Naive thymus-derived CD8-positive, alpha-beta T cell (primary cell): Measurements from ENCODE around the gene ACBD4. TPM values are rescaled to one million over a fixed set of nuclear protein-coding genes. Genes with fewer than 3 reads are reported as not detected.
"Not testable (repeated sequence)": the region's sequence is repeated elsewhere in the genome, so short reads cannot be mapped to it uniquely, and the experiment has no call there.

Source experiments
- ATAC-seq, 2 donors: fragments of 150-1000 bp; cut with Tn5 transposase in 1 of 2; sonication (Bioruptor Pico), chemical (Tn5 transposase) in 1 of 2; 1 replicate in 1 of 2; 2 replicates in 1 of 2; pipeline ENCODE4 v1.10.0; 2021; ENCODE audit warnings: mild to moderate bottlenecking in 2 of 2, moderate library complexity in 2 of 2
- POLR2A ChIA-PET: fragments of 350-600 bp; sonication (Branson Sonifier 250); formaldehyde crosslinking; loops from one replicate; lab custom pipeline; 2021; ENCODE audit warnings: antibody characterized with exemption; lab: Charles Lee
- DNase-seq, 10 donors: peaks; one replicate each; pipeline versions ENCODE4 v3.0.0 to v3.0.0-alpha.2; 2020 to 2022
- H3K27ac Mint-ChIP-seq, 10 donors: one replicate each; pipeline ENCODE4 v1.8.0; 2020 to 2022; ENCODE audit warnings: mild to moderate bottlenecking in 10 of 10, mixed read lengths in 10 of 10, moderate library complexity in 4 of 10, inconsistent platforms in 1 of 10
- H3K27me3 Mint-ChIP-seq, 5 donors: one replicate each; pipeline ENCODE4 v1.8.0; 2021 to 2022; ENCODE audit warnings: mixed read lengths in 5 of 5
- H3K36me3 Mint-ChIP-seq, 3 donors: one replicate each; pipeline ENCODE4 v1.8.0; 2020 to 2022; ENCODE audit warnings: mixed read lengths in 3 of 3, mild to moderate bottlenecking in 2 of 3, inconsistent platforms in 1 of 3
- H3K4me1 Mint-ChIP-seq, 4 donors: one replicate each; pipeline ENCODE4 v1.8.0; 2021 to 2022; ENCODE audit warnings: mixed read lengths in 4 of 4
- H3K4me3 Mint-ChIP-seq, 10 donors: one replicate each; pipeline ENCODE4 v1.8.0; 2020 to 2022; ENCODE audit warnings: mild to moderate bottlenecking in 10 of 10, mixed read lengths in 10 of 10, moderate library complexity in 6 of 10, inconsistent platforms in 1 of 10
- H3K9me3 Mint-ChIP-seq, 9 donors: one replicate each; pipeline ENCODE4 v1.8.0; 2020 to 2022; ENCODE audit warnings: mixed read lengths in 9 of 9, mild to moderate bottlenecking in 3 of 9, inconsistent platforms in 1 of 9, moderate library complexity in 1 of 9
- polyA plus RNA-seq, 3 donors: library from polyadenylated mRNA; unstranded; fragments of 300-500 nt; fragmentation: Illumina TruSeq; gene quantifications; one replicate each; pipeline ENCODE4 v1.2.3, GENCODE V29; 2021
- total RNA-seq, 8 experiments: library from RNA in 2 of 8; stranded (reverse) in 2 of 8; gene quantifications; one replicate each; pipeline ENCODE4 v1.2.3 and lab custom pipeline; 2021 to 2026

The ACBD4 gene
- total and polyA plus RNA-seq, 5 experiments from 2014 or later, result 10.5 to 48.5 (median 17.4) TPM

DNA sequence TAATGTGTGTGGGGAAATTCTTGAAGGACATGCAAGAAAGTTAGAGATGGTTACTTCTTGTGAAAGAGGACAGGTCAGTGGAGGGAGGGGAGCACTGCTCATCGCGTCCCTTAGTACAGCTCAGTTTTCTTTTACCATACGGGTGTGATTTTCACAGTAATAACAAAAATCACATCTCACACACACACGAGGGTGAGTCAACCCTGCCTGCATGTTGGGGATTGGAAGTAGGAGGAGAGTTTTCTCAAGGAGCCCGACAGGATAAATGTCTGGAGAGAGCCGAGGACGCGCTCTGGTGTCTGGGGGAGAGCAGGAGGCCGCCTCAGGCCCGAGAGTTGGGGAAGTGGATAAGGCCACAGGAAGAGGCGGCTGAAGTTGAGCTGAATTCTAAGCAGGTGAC lies 19.6 kb upstream of the ACBD4 start:
- POLR2A ChIA-PET, result no interaction called here
- Mint-ChIP-seq H3K4me1 (peaks cover 0 to 2% (median 0%) of the 10 kb centered on the region in 4 donors), H3K27me3 (no peaks in the 10 kb centered on the region), H3K4me3 (no peak overlapping the region), H3K27ac (no peak overlapping the region), H3K36me3 (no peaks in the 10 kb centered on the region), H3K9me3 (no peaks in the 10 kb centered on the region)
- DNase-seq, result no peak
- no peak for ATAC-seq

DNA sequence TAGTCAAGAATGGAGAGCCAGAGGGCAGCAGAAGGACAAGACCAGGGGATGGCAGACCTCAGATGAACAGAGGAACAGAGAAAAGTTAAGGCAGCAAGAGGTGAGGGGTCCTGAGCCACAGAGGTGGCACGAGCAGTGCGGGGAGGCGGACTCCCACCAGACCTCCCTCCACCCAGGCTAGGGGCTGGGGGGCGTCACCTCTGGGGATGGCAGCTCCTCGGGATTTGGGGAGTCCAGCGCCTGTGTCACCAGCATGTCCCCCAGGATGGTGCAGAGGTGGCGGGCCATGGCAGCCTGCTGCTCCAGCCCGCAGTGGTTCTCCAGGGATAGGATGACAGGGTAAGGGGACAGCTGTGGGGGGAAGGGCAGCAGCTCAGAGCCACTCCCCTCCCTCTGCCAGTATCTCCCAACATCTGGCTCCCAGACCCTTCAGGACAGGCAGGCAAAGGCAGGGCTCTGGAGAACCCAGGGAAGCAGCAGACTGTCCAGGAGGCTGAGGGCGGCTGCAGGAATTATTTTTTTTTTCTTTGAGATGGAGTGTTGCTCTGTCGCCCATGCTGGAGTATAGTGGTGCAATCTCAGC lies 19.0 kb upstream of the ACBD4 start:
- H3K36me3 Mint-ChIP-seq, result no peaks in the 10 kb centered on the region
- ATAC-seq, result no peak
- no peaks in the 10 kb centered on the region for H3K9me3 Mint-ChIP-seq
- POLR2A ChIA-PET, result no interaction called here
- peaks cover 0 to 4% (median 0%) of the 10 kb centered on the region in 5 donors for H3K27me3 Mint-ChIP-seq
- DNase-seq, result no peak
- no peak overlapping the region for H3K4me3 Mint-ChIP-seq
- no peak overlapping the region for H3K27ac Mint-ChIP-seq
- H3K4me1 Mint-ChIP-seq, result peaks cover 0 to 2% (median 0%) of the 10 kb centered on the region in 4 donors

DNA sequence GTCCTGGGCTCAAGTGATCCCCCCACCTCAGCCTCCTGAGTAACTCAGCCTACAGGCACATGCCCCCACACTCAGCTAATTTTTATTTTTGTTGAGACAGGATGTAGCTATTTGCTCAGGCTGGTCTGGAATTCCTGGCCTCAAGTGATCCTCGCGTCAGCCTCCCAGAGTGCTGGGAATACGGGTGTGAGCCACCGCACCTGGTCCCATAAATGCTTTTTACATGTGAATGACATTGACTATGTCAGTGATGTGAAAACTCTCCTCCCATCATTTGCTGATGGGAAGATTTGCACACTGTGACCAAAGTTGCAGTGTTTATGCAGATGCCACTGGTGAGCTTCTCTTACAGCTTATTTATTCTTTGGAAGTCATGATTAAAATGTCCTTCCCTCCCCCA lies 18.2 kb upstream of the ACBD4 start:
- DNase-seq (no peak), ATAC-seq (no peak)
- Mint-ChIP-seq H3K4me1 (peaks cover 0 to 2% (median 0%) of the 10 kb centered on the region in 4 donors), H3K36me3 (no peaks in the 10 kb centered on the region), H3K4me3 (no peak overlapping the region), H3K27ac (no peak overlapping the region), H3K27me3 (peaks cover 0 to 8% (median 2%) of the 10 kb centered on the region in 5 donors), H3K9me3 (no peaks in the 10 kb centered on the region)
- POLR2A ChIA-PET, result no interaction called here

DNA sequence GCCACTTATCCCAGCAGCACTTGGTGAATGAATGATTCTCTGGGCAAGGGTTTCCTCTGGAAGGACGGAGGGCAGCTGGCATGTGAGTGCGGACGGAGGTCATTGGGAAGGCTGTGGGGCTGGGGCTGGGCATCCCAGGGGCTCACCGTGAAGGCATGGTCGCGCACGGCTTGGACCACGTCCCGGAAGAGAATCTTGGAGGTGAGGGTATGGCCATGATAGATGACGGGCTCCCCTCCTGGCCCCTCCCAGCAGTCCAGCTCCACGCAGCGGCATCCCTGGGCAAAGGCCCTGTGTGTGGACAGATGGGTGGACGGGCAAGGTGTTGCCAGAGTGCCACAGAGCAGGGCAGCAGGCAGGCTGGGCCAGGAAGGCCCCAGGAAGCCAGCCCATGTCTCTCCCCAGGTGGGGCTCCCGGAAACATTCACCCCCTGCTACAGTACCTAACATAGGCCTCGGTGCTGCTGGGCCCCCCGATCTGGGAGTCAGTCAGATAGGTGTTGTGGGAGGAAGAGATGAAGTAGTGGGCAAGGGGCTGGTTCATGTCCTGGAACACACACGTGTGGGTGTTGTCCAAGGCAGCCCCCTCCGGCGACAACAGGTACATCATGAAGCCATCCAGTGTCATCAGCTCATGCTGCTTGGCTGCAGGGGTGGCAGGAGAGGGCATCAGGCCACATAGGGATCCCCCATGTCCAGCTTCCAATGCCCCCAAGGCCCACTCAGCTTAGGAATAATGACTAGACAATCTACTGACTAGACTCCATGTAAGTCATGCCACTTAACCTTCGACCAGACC lies 17.4 kb upstream of the ACBD4 start:
- H3K4me1 Mint-ChIP-seq, result peaks cover 0 to 2% (median 0%) of the 10 kb centered on the region in 4 donors
- H3K27ac Mint-ChIP-seq, result no peak overlapping the region
- peaks cover 0 to 8% (median 2%) of the 10 kb centered on the region in 5 donors for H3K27me3 Mint-ChIP-seq
- DNase-seq, result no peak
- POLR2A ChIA-PET, result interaction anchor here (1.7 kb wide), 1 partner anchor 12 kb away, joined by 4 read pairs; no protein-coding TSS in a partner anchor
- H3K4me3 Mint-ChIP-seq, result peak overlapping the region in 1 of 10 donors; percentile 56
- no peak for ATAC-seq
- no peaks in the 10 kb centered on the region for H3K36me3 Mint-ChIP-seq
- no peaks in the 10 kb centered on the region for H3K9me3 Mint-ChIP-seq

DNA sequence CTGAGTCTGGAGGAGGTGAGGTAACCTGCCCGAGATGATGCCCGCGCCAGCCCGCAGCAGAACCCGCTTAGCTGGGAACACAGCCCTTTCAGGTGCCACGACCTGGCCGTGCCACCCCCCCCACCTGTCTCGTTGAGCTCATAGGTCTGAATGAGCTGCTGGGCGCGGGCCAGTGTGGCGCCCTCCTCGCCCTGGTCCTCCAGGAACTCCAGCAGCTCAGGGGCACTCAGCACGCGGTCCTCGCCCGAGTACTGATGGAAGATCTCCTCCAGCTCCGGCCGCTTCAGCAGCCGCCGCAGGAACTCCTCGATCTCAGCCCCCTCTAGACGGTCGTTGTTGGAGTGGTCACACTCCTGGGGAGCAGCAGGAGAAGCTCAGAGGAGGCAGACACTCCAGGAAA lies 16.8 kb upstream of the ACBD4 start:
- Mint-ChIP-seq H3K4me3 (no peak overlapping the region), H3K9me3 (no peaks in the 10 kb centered on the region), H3K4me1 (peaks cover 0 to 2% (median 0%) of the 10 kb centered on the region in 4 donors), H3K27me3 (peaks cover 0 to 8% (median 2%) of the 10 kb centered on the region in 5 donors), H3K36me3 (no peaks in the 10 kb centered on the region), H3K27ac (no peak overlapping the region)
- DNase-seq, result no peak
- POLR2A ChIA-PET, result interaction anchor here (1.7 kb wide), 1 partner anchor 12 kb away, joined by 4 read pairs; no protein-coding TSS in a partner anchor
- no peak for ATAC-seq

DNA sequence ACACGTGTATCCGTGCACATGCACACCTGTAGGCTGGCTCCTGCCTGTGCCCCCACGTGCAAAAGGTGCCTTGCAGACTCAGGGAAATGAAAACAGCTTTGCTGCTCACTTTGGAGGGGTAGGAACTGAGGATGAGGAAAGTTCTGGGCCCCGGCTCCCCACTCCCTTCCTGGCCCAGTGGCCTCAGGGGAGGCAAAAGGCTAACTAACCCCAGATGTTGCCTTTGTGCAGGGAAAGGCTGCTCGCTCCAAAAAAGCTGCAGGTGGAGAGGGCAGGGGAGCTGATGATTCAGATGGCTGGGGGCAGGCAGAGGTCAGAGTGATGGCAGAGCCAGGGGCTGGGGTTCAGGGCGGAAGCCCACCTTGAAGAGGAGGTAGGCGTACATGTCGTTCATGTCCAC lies 15.5 kb upstream of the ACBD4 start:
- no peaks in the 10 kb centered on the region for H3K9me3 Mint-ChIP-seq
- no peak overlapping the region for H3K27ac Mint-ChIP-seq
- ATAC-seq (no peak), DNase-seq (no peak)
- H3K36me3 Mint-ChIP-seq, result no peaks in the 10 kb centered on the region
- POLR2A ChIA-PET, result interaction anchor here (0.6 to 1.7 kb wide), 2 partner anchors 10 to 302 kb away, joined by 4 read pairs; no protein-coding TSS in a partner anchor
- peaks cover 0 to 8% (median 2%) of the 10 kb centered on the region in 5 donors for H3K27me3 Mint-ChIP-seq
- peaks cover 0 to 2% (median 0%) of the 10 kb centered on the region in 4 donors for H3K4me1 Mint-ChIP-seq
- no peak overlapping the region for H3K4me3 Mint-ChIP-seq

DNA sequence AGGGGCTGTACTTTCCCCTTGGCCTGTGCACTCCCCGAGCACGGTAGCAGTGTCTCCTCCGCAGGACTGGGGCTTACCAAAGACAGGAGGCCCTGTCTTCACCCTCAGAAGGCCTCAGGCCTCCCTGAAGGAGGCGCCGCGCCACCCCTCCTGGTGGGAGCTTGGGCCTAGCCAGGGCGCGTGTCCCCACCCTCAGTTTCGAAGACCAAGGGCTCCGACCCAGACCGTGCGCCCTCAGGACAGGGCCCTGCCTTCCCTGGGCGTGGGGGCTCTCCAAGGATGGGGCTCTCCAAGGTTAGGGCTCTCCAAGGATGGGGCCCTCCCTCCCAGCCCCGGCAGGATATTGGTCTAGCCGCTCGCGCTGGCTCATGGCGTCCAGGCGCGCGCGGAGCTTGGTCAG lies 14.9 kb upstream of the ACBD4 start:
- POLR2A ChIA-PET, result interaction anchor here (0.6 kb wide), 1 partner anchor 302 kb away, joined by 4 read pairs; no protein-coding TSS in a partner anchor
- Mint-ChIP-seq H3K27ac (no peak overlapping the region), H3K4me1 (peaks cover 0 to 2% (median 0%) of the 10 kb centered on the region in 4 donors), H3K36me3 (no peaks in the 10 kb centered on the region), H3K9me3 (no peaks in the 10 kb centered on the region), H3K27me3 (peaks cover 0 to 8% (median 2%) of the 10 kb centered on the region in 5 donors), H3K4me3 (no peak overlapping the region)
- no peak for ATAC-seq
- DNase-seq, result no peak

DNA sequence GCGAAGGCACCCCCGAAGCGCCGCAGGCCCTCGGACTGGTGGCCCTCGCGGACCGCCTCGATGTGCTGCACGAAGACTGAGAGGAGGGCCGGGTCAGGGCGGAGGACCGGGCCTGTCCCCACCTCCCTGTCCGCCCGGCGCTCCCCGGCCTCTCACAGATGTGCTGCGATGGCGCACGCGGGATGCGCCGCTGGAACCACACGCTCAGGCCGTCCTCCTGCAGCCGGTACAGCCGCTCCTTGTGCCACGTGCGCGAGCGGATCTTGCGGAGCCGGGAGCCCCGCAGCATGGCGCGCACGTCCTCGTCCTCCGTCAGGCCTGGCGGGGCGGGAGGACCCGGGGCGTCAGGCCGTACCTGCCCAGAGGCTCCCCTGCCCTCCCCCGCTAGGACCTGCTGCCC lies 14.4 kb upstream of the ACBD4 start:
- Mint-ChIP-seq H3K4me1 (peaks cover 0 to 2% (median 0%) of the 10 kb centered on the region in 4 donors), H3K4me3 (no peak overlapping the region), H3K27ac (no peak overlapping the region), H3K36me3 (no peaks in the 10 kb centered on the region), H3K9me3 (no peaks in the 10 kb centered on the region), H3K27me3 (peaks cover 0 to 8% (median 2%) of the 10 kb centered on the region in 5 donors)
- no peak for DNase-seq
- POLR2A ChIA-PET, result no interaction called here
- ATAC-seq, result no peak

DNA sequence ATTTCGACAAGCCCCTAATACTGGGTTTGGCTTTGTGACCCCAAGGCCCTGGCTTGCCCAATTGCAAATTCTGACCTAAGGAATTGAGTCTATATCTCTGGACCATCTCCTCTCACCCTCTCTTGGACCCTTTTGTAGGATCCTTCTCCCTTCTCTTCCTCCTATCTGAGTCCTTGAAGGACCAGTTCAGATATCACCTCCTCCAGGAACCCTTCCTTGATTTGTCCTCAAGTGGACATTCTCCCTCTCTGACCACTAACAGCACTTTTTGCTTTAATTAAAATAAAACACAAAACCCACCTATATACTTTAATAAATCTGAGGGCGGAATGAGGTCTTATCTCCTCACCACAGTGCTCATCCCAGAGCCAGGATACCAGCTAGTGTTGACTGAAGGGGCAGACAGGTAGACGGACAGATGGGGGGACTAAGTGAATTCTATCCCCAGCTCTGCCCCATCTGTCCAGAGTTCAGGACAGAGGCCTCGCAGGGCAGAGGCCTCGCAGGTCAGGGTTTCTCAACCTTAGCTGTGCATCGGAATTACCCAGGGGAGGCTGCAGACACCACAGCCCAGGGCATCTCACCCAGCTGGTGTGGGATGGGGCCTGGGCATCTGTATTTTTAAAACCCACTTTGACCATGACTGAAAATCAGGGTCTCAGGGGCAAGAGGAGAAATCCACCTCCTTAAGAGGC lies 12.3 kb upstream of the ACBD4 start:
- DNase-seq (no peak), ATAC-seq (no peak)
- no peaks in the 10 kb centered on the region for H3K36me3 Mint-ChIP-seq
- no peak overlapping the region for H3K4me3 Mint-ChIP-seq
- POLR2A ChIA-PET, result no interaction called here
- peak overlapping the region in 2 of 10 donors; percentile 38 to 55 for H3K27ac Mint-ChIP-seq
- H3K27me3 Mint-ChIP-seq, result peaks cover 0 to 8% (median 2%) of the 10 kb centered on the region in 5 donors
- no peaks in the 10 kb centered on the region for H3K9me3 Mint-ChIP-seq
- H3K4me1 Mint-ChIP-seq, result peaks cover 0 to 2% (median under 1%) of the 10 kb centered on the region in 4 donors

DNA sequence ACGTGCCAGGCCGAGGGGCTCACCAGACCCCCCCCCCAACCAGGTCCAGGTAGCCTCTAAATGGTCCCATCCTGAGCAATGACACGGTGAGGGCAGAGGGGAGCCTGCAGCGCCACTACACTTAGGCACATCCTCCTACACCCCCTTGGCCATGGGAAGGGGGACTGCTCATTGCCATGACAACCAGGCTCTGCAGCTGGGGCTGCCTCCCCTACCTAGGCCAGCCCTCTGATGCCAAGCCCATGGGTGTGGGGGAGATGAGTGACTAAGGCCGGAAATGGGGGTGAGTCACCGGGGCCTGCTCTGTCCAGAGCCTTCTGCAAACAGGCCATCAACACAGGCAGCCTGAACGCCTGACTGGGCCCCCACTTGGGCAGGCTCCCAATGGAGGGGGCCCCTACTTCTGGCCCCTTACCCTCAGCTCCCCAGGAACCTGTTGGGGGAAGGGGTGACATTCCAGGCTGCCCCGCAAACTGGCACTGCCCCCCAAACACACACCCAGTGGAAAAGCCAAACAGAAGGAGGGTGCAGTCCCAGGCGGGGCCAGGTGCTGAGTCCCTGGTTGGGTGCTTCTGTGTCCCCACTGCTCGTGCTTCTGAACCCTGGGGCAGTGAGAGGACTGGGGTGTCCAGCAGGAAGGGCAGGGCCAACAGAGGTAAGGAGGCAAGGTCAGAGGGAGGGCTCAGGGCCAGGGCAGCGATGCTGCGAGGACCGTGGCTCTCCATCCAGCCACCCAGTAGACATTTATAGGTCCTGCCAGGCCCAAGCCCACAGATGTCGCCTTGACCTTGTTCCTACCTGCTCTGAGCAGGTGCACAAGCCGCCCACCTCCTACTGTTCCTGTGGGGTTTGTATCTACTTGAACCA lies 11.3 kb upstream of the ACBD4 start:
- no peak for DNase-seq
- H3K9me3 Mint-ChIP-seq, result no peaks in the 10 kb centered on the region
- peaks cover 0 to 8% (median 2%) of the 10 kb centered on the region in 5 donors for H3K27me3 Mint-ChIP-seq

DNA sequence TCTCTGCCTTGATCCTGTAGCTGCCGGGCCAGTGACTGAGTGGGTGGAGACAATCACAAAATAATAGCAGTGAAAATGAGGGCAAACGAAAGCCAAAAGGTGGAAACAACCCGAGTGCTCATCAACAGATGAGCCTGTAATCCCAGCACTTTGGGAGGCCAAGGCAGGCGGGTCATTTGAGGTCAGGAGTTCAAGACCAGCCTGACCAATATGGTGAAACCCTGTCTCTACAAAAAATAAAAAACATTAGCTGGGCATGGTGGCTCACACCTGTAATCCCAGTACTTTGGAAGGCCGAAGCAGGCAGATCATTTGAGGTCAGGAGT lies 10.7 kb upstream of the ACBD4 start:
- H3K36me3 Mint-ChIP-seq, H3K9me3 Mint-ChIP-seq, H3K27ac Mint-ChIP-seq, DNase-seq, ATAC-seq, H3K4me3 Mint-ChIP-seq, H3K27me3 Mint-ChIP-seq, POLR2A ChIA-PET, H3K4me1 Mint-ChIP-seq: not testable (repeated sequence)

More for the DNA sequence above, 11.3 kb upstream of the ACBD4 start:
- POLR2A ChIA-PET, result no interaction called here
- Mint-ChIP-seq H3K36me3 (no peaks in the 10 kb centered on the region), H3K4me1 (peaks cover 0 to 2% (median under 1%) of the 10 kb centered on the region in 4 donors), H3K4me3 (no peak overlapping the region), H3K27ac (peak overlapping the region in 1 of 10 donors; percentile 7)
- peak in 1 of 2 donors; percentile 42 for ATAC-seq

DNA sequence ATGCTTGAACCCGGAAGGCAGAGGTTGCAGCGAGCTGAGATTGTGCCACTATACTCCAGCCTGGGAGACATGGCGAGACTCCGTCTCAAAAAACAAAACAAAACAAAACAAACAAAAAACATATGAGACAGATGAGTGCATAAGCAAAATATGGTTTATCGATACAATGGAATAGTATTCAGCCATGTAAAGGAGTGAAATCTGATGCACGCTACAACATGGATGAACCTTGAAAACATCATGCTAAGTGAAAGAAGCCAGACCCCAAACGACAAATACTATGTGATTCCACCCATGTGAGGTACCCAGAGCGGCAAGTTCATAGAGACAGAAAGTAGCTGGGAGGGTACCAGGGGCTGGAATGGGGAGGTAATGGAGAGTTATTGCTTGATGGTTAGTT lies 10.0 kb upstream of the ACBD4 start:
- Mint-ChIP-seq H3K27ac (no peak overlapping the region), H3K4me1 (peaks cover 0 to 2% (median under 1%) of the 10 kb centered on the region in 4 donors), H3K9me3 (no peaks in the 10 kb centered on the region), H3K36me3 (no peaks in the 10 kb centered on the region), H3K4me3 (no peak overlapping the region), H3K27me3 (peaks cover 0 to 8% (median 2%) of the 10 kb centered on the region in 5 donors)
- ATAC-seq (no peak), DNase-seq (no peak)
- POLR2A ChIA-PET, result no interaction called here
